Loucy (cell line): Measurements from ENCODE around the gene NCKAP5.

ENCODE experiments used
- CTCF ChIP-seq: fragments of 200-600 bp; sonication (generic); conservative IDR thresholded peaks from 2 replicates; pipeline ENCODE4 v1.5.1; 2014; ENCODE audit warnings: mild to moderate bottlenecking, antibody characterized with exemption, low read length
- EZH2phosphoT487 ChIP-seq: fragments of 200-600 bp; IDR thresholded peaks from 2 replicates; pipeline ENCODE4 v1.6.1; 2018; ENCODE audit warnings: antibody characterized with exemption, mild to moderate bottlenecking, moderate library complexity, borderline replicate concordance

DNA sequence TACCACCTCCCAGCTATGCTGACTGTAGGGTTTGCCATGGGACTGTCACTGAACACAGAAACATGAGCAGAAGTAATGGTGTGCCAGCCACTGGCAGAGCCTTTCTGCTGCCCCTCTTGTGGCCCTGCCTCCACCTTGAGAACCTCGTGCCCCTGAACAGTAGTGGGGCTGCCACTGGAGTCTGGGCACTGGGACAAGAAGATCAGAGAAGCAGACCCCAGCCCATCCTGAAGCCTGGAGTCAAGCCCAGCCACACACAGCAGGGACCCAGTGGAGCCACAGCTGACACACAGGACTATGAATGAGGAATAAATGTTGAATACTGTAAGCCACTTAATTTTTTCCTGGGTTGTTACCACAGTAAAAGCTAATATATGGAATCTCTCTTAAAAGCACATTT, 159.6 kb downstream of the NCKAP5 start:
- TF ChIP-seq CTCF (no peak), EZH2phosphoT487 (no peak)
